GM13977 (cell line): ENCODE data around the gene RASGRF2.

Experiments
- DNase-seq: peaks from one replicate; pipeline ENCODE4 v3.0.0; 2012; ENCODE audit warnings: low spot score
- CTCF ChIP-seq: IDR thresholded peaks from 2 replicates; pipeline ENCODE4 v1.5.1; 2012; ENCODE audit warnings: mild to moderate bottlenecking, control low read depth; ENCODE audit not compliant: insufficient read depth; ENCODE audit errors: extremely low read depth, missing control alignments
- in situ Hi-C: fragments of 300-500 bp; cut with MboI; formaldehyde crosslinking; loops from one replicate; pipeline ENCODE4 v1.12.0; 2022; ENCODE audit warnings: low sequenced_read_pairs, low pct_unique_long_range_greater_than_20kb, mixed read lengths, inconsistent platforms; ENCODE audit not compliant: unreplicated experiment

Gene RASGRF2

GRCh38 chr5:80998590-80998979 lies 38.4 kb downstream of the RASGRF2 start:
- DNase-seq, result no peak
- TF ChIP-seq CTCF, result no peak
- in situ Hi-C loops, result no loop called here

- DNase-seq, result no peak
- TF ChIP-seq CTCF, result no peak
- in situ Hi-C loops, result no loop called here
Observed at GRCh38 chr5:81003811-81004386, 43.7 kb downstream of the RASGRF2 start.

- in situ Hi-C loops, result no loop called here
- no peak for DNase-seq
- TF ChIP-seq CTCF, result no peak
Observed at GRCh38 chr5:81005708-81006107, 45.5 kb downstream of the RASGRF2 start.

- in situ Hi-C loops, result no loop called here
- DNase-seq, result no peak
Observed at GRCh38 chr5:81006231-81006630, 46.1 kb downstream of the RASGRF2 start.

GRCh38 chr5:81006947-81007636 lies 46.9 kb downstream of the RASGRF2 start:
- TF ChIP-seq CTCF, result no peak
- in situ Hi-C loops, result no loop called here
- no peak for DNase-seq

More at GRCh38 chr5:81006231-81006630, 46.1 kb downstream of the RASGRF2 start:
- no peak for TF ChIP-seq CTCF

- no peak for TF ChIP-seq CTCF
- in situ Hi-C loops, result no loop called here
- DNase-seq, result no peak
Observed at GRCh38 chr5:81007637-81008027, 47.5 kb downstream of the RASGRF2 start.
